GM12878 (cell line): Measurements from ENCODE around the gene OXCT1. TPM values are rescaled to one million over a fixed set of nuclear protein-coding genes. Genes with fewer than 3 reads are reported as not detected.

ENCODE experiments used
- ATAC-seq: fragments of 200-7000 bp; cut with Tn5 transposase; 3 replicates; pipeline ENCODE4 v1.9.1; 2020; ENCODE audit warnings: mild to moderate bottlenecking, moderate library complexity
- BruUV-seq: library from RNA; stranded (reverse); fragments of 400-500 nt; replicated peaks from 2 replicates; lab custom pipeline; 2021; lab: Mats Ljungman, UMichigan
- CTCF ChIA-PET: fragments of 300-600 bp; sonication (Branson Sonifier 250); formaldehyde crosslinking; extraction: SDS; loops from one replicate; lab custom pipeline; 2021; ENCODE audit warnings: inconsistent platforms; lab: Yijun Ruan, JAX
- POLR2A ChIA-PET: fragments of 350-600 bp; formaldehyde crosslinking; extraction: SDS; loops from one replicate; lab custom pipeline; 2021; ENCODE audit warnings: inconsistent platforms; lab: Charles Lee
- RAD21 ChIA-PET: fragments of 300-600 bp; sonication (Branson Sonifier 250); formaldehyde crosslinking; loops from one replicate; lab custom pipeline; 2023; ENCODE audit warnings: antibody characterized with exemption; ENCODE audit not compliant: unreplicated experiment; lab: Charles Lee
- SMC1A ChIA-PET: fragments of 300-600 bp; sonication (Branson Sonifier 250); formaldehyde crosslinking; loops from one replicate; lab custom pipeline; 2023; ENCODE audit not compliant: unreplicated experiment, uncharacterized antibody; lab: Charles Lee
- DNase-seq: peaks from one replicate; pipeline ENCODE4 v3.0.0-alpha.2; 2011; ENCODE audit warnings: low read depth, low spot score
- FAIRE-seq: peaks from 3 replicates; lab custom pipeline; 2011; peaks lifted over from hg19 to GRCh38; lab: Jason Lieb, UNC
- H2AFZ ChIP-seq: 2 replicates; pipeline ENCODE4 v1.6.0; 2011; ENCODE audit warnings: low read depth, low read length, control low read depth; ENCODE audit not compliant: control insufficient read depth
- H3K27ac ChIP-seq: 2 replicates; pipeline ENCODE4 v1.5.1; 2011; ENCODE audit warnings: control low read depth; ENCODE audit not compliant: control insufficient read depth, insufficient read depth
- H3K27me3 ChIP-seq, 2 experiments: replicated peaks in 1 of 2; 2 replicates each; pipeline versions ENCODE4 v1.6.0 to v1.6.1; 2011; ENCODE audit warnings: low read length in 1 of 2; ENCODE audit not compliant: control insufficient read depth in 2 of 2, insufficient read depth in 2 of 2
- H3K36me3 ChIP-seq, 2 experiments: 2 replicates each; pipeline ENCODE4 v1.5.1; 2011; ENCODE audit warnings: low read length in 1 of 2; ENCODE audit not compliant: control insufficient read depth in 2 of 2, insufficient read depth in 2 of 2
- H3K4me1 ChIP-seq: 2 replicates; pipeline ENCODE4 v1.6.1; 2011; ENCODE audit warnings: mild to moderate bottlenecking, low read length, moderate library complexity, mixed read lengths; ENCODE audit not compliant: control insufficient read depth, insufficient read depth
- H3K4me2 ChIP-seq: 2 replicates; pipeline ENCODE4 v1.6.0; 2011; ENCODE audit warnings: control low read depth; ENCODE audit not compliant: control insufficient read depth, insufficient read depth
- H3K4me3 ChIP-seq: fragments of 200-600 bp; sonication (generic); 2 replicates; pipeline ENCODE4 v1.5.1; 2016
- H3K79me2 ChIP-seq: 2 replicates; pipeline ENCODE4 v1.6.0; 2011; ENCODE audit warnings: low read length; ENCODE audit not compliant: control insufficient read depth, insufficient read depth
- H3K9ac ChIP-seq: 2 replicates; pipeline ENCODE4 v1.8.0; 2011; ENCODE audit warnings: low read length, control low read depth, mixed read lengths; ENCODE audit not compliant: control insufficient read depth, insufficient read depth
- H3K9me3 ChIP-seq: replicated peaks from 3 replicates; pipeline ENCODE4 v1.5.1; 2011; ENCODE audit warnings: mild to moderate bottlenecking, low read length; ENCODE audit not compliant: control insufficient read depth, insufficient read depth
- H4K20me1 ChIP-seq: 2 replicates; pipeline ENCODE4 v1.6.0; 2011; ENCODE audit not compliant: control insufficient read depth, insufficient read depth
- ATF2 ChIP-seq: IDR thresholded peaks from 2 replicates; pipeline ENCODE4 v1.6.1; 2012; ENCODE audit warnings: low read length, inconsistent platforms
- CHD2 ChIP-seq: IDR thresholded peaks from 2 replicates; pipeline ENCODE4 v1.6.1; 2011; ENCODE audit warnings: low read depth, low read length, improper control_type of control experiment, borderline replicate concordance
- HSF1 ChIP-seq: fragments of 150-350 bp; IDR thresholded peaks from 2 replicates; pipeline ENCODE4 v1.6.1; 2014; ENCODE audit warnings: mild to moderate bottlenecking, low read depth, low read length
- KDM1A ChIP-seq: fragments of 200-600 bp; sonication (generic); IDR thresholded peaks from 2 replicates; pipeline ENCODE4 v1.6.1; 2016; ENCODE audit warnings: borderline replicate concordance
- MTA3 ChIP-seq: IDR thresholded peaks from 2 replicates; pipeline ENCODE4 v1.6.1; 2012; ENCODE audit warnings: low read length, inconsistent platforms, borderline replicate concordance
- MYC ChIP-seq: IDR thresholded peaks from 2 replicates; pipeline ENCODE4 v1.6.1; 2011; ENCODE audit warnings: mild to moderate bottlenecking, low read length, moderate library complexity, inconsistent platforms; ENCODE audit not compliant: insufficient read depth, insufficient replicate concordance, insufficient read length, severe bottlenecking
- NBN ChIP-seq: fragments of 450-650 bp; IDR thresholded peaks from 2 replicates; pipeline ENCODE4 v1.6.1; 2016
- NRF1 ChIP-seq: conservative IDR thresholded peaks from 2 replicates; pipeline ENCODE4 v1.6.1; 2011; ENCODE audit warnings: mild to moderate bottlenecking, low read depth, low read length, improper control_type of control experiment
- PAX8 ChIP-seq: fragments of 450-650 bp; IDR thresholded peaks from 2 replicates; pipeline ENCODE4 v1.6.1; 2017; ENCODE audit warnings: mild to moderate bottlenecking, moderate library complexity
- PBX3 ChIP-seq: IDR thresholded peaks from 2 replicates; pipeline ENCODE4 v1.6.1; 2011; ENCODE audit warnings: mild to moderate bottlenecking, low read depth, low read length, moderate library complexity; ENCODE audit not compliant: insufficient replicate concordance
- PRDM15 ChIP-seq: fragments of 450-650 bp; formaldehyde crosslinking; IDR thresholded peaks from 2 replicates; pipeline ENCODE4 v1.4.0; 2020; ENCODE audit warnings: mild to moderate bottlenecking, moderate library complexity
- SPI1 ChIP-seq: IDR thresholded peaks from 2 replicates; pipeline ENCODE4 v1.6.1; 2011; ENCODE audit warnings: low read depth, mild to moderate bottlenecking, low read length, moderate library complexity, borderline replicate concordance; ENCODE audit not compliant: insufficient read depth
- STAT3 ChIP-seq: IDR thresholded peaks from 2 replicates; pipeline ENCODE4 v1.6.1; 2011; ENCODE audit warnings: low read depth, low read length, improper control_type of control experiment
- YBX1 ChIP-seq: fragments of 450-650 bp; IDR thresholded peaks from 2 replicates; pipeline ENCODE4 v1.6.1; 2016; ENCODE audit warnings: antibody characterized with exemption
- ZNF622 ChIP-seq: fragments of 450-650 bp; IDR thresholded peaks from 2 replicates; pipeline ENCODE4 v1.6.1; 2017; ENCODE audit warnings: mild to moderate bottlenecking, inconsistent platforms
- WGBS: methylation state at CpG from one replicate; pipeline ENCODE4 v1.1.6; 2016; ENCODE audit warnings: low lambda C conversion rate; ENCODE audit not compliant: insufficient replicate concordance, insufficient coverage; ENCODE audit errors: missing lambda C conversion rate; 5-methylcytosine and 5-hydroxymethylcytosine counted together
- in situ Hi-C: fragments of 300-500 bp; cut with MboI; formaldehyde crosslinking; loops from 9 replicates; pipeline ENCODE4 v1.14.3; 2018; ENCODE audit warnings: mixed read lengths
- intact Hi-C: fragments of 100-400 bp; cut with micrococcal nuclease; formaldehyde crosslinking; loops from one replicate; pipeline ENCODE4 v1.14.2; 2022; ENCODE audit not compliant: unreplicated experiment
- polyA plus RNA-seq, 11 experiments: library from polyadenylated mRNA; depleted of rRNA in 4 of 11; unstranded in 6 of 11; stranded (reverse) in 5 of 11; fragments of >200 nt; fragmentation: Nextera tagmentation in 4 of 11; fragmentation: Illumina TruSeq in 1 of 11; extraction: Ambion mirVana in 4 of 11; extraction: Trizol in 1 of 11; gene quantifications; 1 replicate in 1 of 11; 2 replicates in 10 of 11; pipeline versions ENCODE4 v1.2.1 to v1.2.3, GENCODE V29; 2011 to 2016; ENCODE audit warnings: inconsistent platforms in 2 of 11, missing spikeins in 2 of 11, low read depth in 1 of 11
- total RNA-seq, 4 experiments: library from RNA; depleted of rRNA in 3 of 4; stranded (reverse); fragments of >200 nt in 3 of 4; fragmentation: Illumina TruSeq in 1 of 4; extraction: Trizol in 1 of 4; gene quantifications; 2 replicates each; pipeline versions ENCODE4 v1.2.1 to v1.2.3, GENCODE V29; 2013 to 2021

Gene OXCT1
- total and polyA plus RNA-seq, 10 of the 15 experiments (the other 5 are each of a cell fraction or from before 2014, with no cell fraction given), result 46.9 to 103 (median 70.5) TPM

GRCh38 chr5:41908374-41909079, 38.3 kb upstream of the OXCT1 start (continued):
- TF ChIP-seq PBX3, result no peak
- TF ChIP-seq STAT3, result no peak
- no peak for TF ChIP-seq PAX8
- no peak for TF ChIP-seq SPI1
- no peak for TF ChIP-seq ATF2
- TF ChIP-seq, all 136 proteins: peak for 0

- CTCF ChIA-PET, result no interaction called here
- no TSS peak for BruUV-seq
- H3K36me3 ChIP-seq, result peaks cover 2 to 7% of the 10 kb centered on the region in 2 experiments; a peak in 3 of 4 replicates
- H3K79me2 ChIP-seq, result peaks cover 29% of the 10 kb centered on the region
- H3K4me3 ChIP-seq, result peak overlapping the region; percentile 33; the same call in 1 of the 2 replicates
- POLR2A ChIA-PET, result no interaction called here
- intact Hi-C loops, result no loop called here
- peak overlapping the region; percentile 69 for H3K4me2 ChIP-seq
- H4K20me1 ChIP-seq, result no peaks in the 10 kb centered on the region
- in situ Hi-C loops, result loop anchor here (25.0 kb wide), 1 partner anchor 1706 kb away; the partner anchor contains the start of gene NNT
- no peak overlapping the region for H3K9ac ChIP-seq
- WGBS, result 100% methylated on average over 2 of the region's 2 CpGs
- FAIRE-seq (no peak), DNase-seq (no peak), ATAC-seq (no peak)
- no peaks in the 10 kb centered on the region for H3K27me3 ChIP-seq
- H2AFZ ChIP-seq, result no peak overlapping the region
- peaks cover 5% of the 10 kb centered on the region for H3K4me1 ChIP-seq
- H3K9me3 ChIP-seq, result no peaks in the 10 kb centered on the region
- H3K27ac ChIP-seq, result no peak overlapping the region
- RAD21 ChIA-PET, result interaction anchor here (0.8 kb wide), 1 partner anchor 50 kb away, joined by 3 read pairs; no protein-coding TSS in a partner anchor
- SMC1A ChIA-PET, result interaction anchor here (2.9 kb wide), 1 partner anchor 40 kb away, joined by 16 read pairs; no protein-coding TSS in a partner anchor
- TF ChIP-seq ZNF622 (no peak), KDM1A (no peak), HSF1 (no peak), CHD2 (no peak), PRDM15 (CRISPR knock-in tag) (no peak), MYC (no peak), MTA3 (no peak), YBX1 (no peak), NRF1 (no peak), NBN (no peak)
Observed at GRCh38 chr5:41906151-41906550, 35.9 kb upstream of the OXCT1 start.
